Heart right ventricle (tissue), 16 donors: ENCODE measurements around the gene CDC37. TPM values are rescaled to one million over a fixed set of nuclear protein-coding genes. Genes with fewer than 3 reads are reported as not detected.

Source experiments
- ATAC-seq, 8 donors: fragments of 200-7000 bp; cut with Tn5 transposase; one replicate each; pipeline ENCODE4 v1.9.1; 2020; ENCODE audit warnings: mild to moderate bottlenecking in 8 of 8, moderate library complexity in 8 of 8, moderate number of reproducible peaks in 1 of 8
- DNase-seq, 2 donors: peaks; one replicate each; pipeline ENCODE4 v3.0.0-alpha.2; 2020
- H3K27ac ChIP-seq, 10 donors: fragments of 200-600 bp; sonication (generic) in 2 of 10; one replicate each; pipeline versions ENCODE4 v1.5.0 to v1.8.0; 2020 to 2022; ENCODE audit warnings: mild to moderate bottlenecking in 3 of 10
- H3K27me3 ChIP-seq, 7 donors: fragments of 200-600 bp; one replicate each; pipeline ENCODE4 v1.8.0; 2021 to 2022; ENCODE audit warnings: mild to moderate bottlenecking in 2 of 7
- H3K36me3 ChIP-seq, 9 donors: fragments of 200-600 bp; sonication (generic) in 1 of 9; one replicate each; pipeline versions ENCODE4 v1.5.0 to v1.8.0; 2020 to 2022; ENCODE audit warnings: mild to moderate bottlenecking in 2 of 9
- H3K4me1 ChIP-seq, 9 donors: fragments of 200-600 bp; sonication (generic) in 1 of 9; one replicate each; pipeline versions ENCODE4 v1.5.0 to v1.8.0; 2020 to 2022; ENCODE audit warnings: mild to moderate bottlenecking in 4 of 9
- H3K4me3 ChIP-seq, 10 donors: fragments of 200-600 bp; sonication (generic) in 2 of 10; one replicate each; pipeline versions ENCODE4 v1.5.0 to v1.8.0; 2020 to 2022; ENCODE audit warnings: mild to moderate bottlenecking in 7 of 10, moderate library complexity in 2 of 10
- H3K9me3 ChIP-seq, 11 donors: fragments of 200-600 bp in 10 of 11; sonication (generic) in 2 of 11; one replicate each; pipeline versions ENCODE4 v1.5.0 to v1.8.0; 2013 to 2022; ENCODE audit warnings: mild to moderate bottlenecking in 2 of 11, control low read depth in 1 of 11, moderate library complexity in 1 of 11
- CTCF ChIP-seq, 9 donors: fragments of 200-600 bp; sonication (generic) in 2 of 9; IDR thresholded peaks; one replicate each; pipeline versions ENCODE4 v1.5.0 to v1.8.0; 2021 to 2022; ENCODE audit warnings: antibody characterized with exemption in 9 of 9, mild to moderate bottlenecking in 5 of 9, moderate library complexity in 1 of 9
- WGBS, 2 donors: extraction: QIAGEN DNeasy Blood & Tissue Kit; methylation state at CpG; one replicate each; pipeline ENCODE4 v1.1.7; 2013; ENCODE audit warnings: inconsistent platforms in 1 of 2; 5-methylcytosine and 5-hydroxymethylcytosine counted together
- intact Hi-C, 10 donors: fragments of 100-400 bp; cut with DNase I; formaldehyde crosslinking; loops; one replicate each; pipeline versions ENCODE4 v1.11.1 to v1.14.2; 2022
- polyA plus RNA-seq, 2 donors: library from polyadenylated mRNA; stranded (reverse); fragments of 200-250 nt; gene quantifications; one replicate each; pipeline ENCODE4 v1.2.3, GENCODE V29; 2013
- total RNA-seq, 10 donors: library from RNA; stranded (reverse); fragmentation: NEBNext Ultra II Directional in 3 of 10; extraction: Animal tissue kit (Norgen Biotek cat#: 25700) in 3 of 10; gene quantifications; one replicate each; pipeline versions ENCODE4 v1.2.1 to v1.2.4, GENCODE V29; 2021 to 2023
- donor health status: Arrhythmogenic right ventricular cardiomyopathy.
- donor health status: ischemic (EF 13 %, LVEDD 7.1; RV severe dilation, severe dysfunction).
- donor health status: healthy with polysubstance abuse.
- donor health status: DM: no; HTN: yes; CAD: no.
- donor health status: DM: no; HTN: no; CAD: no.
- donor health status: ischemic (EF 25% LVEDD 6.9; RV normal size, moderate dysfunction).
- donor health status: ischemic (EF 25% LVEDD 5.7; RV mildly dilated, moderate dysfunction).
- donor health status: healthy.
- donor health status: DM: yes; HTN: yes; CAD: no.
- donor health status: Ischemic cardiomyopathy.
- donor health status: ischemic (EF 35%, LVEDD 5.7; RV mildly dilated, moderate dysfunction).
- donor health status: nonischemic (EF 11% LVEDD 7.7; RV severe dilation, severe dysfunction).
- donor health status: DM: yes; HTN: yes; CAD: no.
- donor health status: PGD.
- donor health status: ischemic (EF 29% LVEDD 5.4; RV normal size, mild dysfunction).
- donor health status: nonischemic (EF 23%, LVEDD 6.1; RV moderate dilation, normal function).

Gene CDC37
- total and polyA plus RNA-seq, 12 donors, result 106 to 422 (median 129) TPM

- Histone ChIP-seq H3K27ac (no peak overlapping the region), H3K4me3 (no peak overlapping the region), H3K36me3 (peaks cover 7 to 100% (median 62%) of the 10 kb centered on the region in 9 donors), H3K4me1 (no peaks in the 10 kb centered on the region), H3K27me3 (no peaks in the 10 kb centered on the region), H3K9me3 (no peaks in the 10 kb centered on the region)
- no peak for TF ChIP-seq CTCF (IDR thresholded peaks at IDR 0.05)
- DNase-seq, result no peak
- no peak for ATAC-seq
- intact Hi-C loops, result no loop called here
- 93 to 95% methylated on average over 18 of the region's 18 CpGs for WGBS, 2 donors
Observed at GRCh38 chr19:10362259-10362658, 41.1 kb downstream of the CDC37 start.

GRCh38 chr19:10361569-10362011, 41.8 kb downstream of the CDC37 start:
- intact Hi-C loops, result no loop called here
- Histone ChIP-seq H3K9me3 (no peaks in the 10 kb centered on the region), H3K4me3 (no peak overlapping the region), H3K36me3 (peaks cover 5 to 100% (median 63%) of the 10 kb centered on the region in 9 donors), H3K4me1 (no peaks in the 10 kb centered on the region), H3K27ac (no peak overlapping the region), H3K27me3 (no peaks in the 10 kb centered on the region)
- TF ChIP-seq CTCF (IDR thresholded peaks at IDR 0.05), result no peak
- WGBS, 2 donors, result 86 to 89% methylated on average over 11 to 16 of the region's 16 CpGs
- DNase-seq (no peak), ATAC-seq (no peak)

- ATAC-seq (no peak), DNase-seq (no peak)
- Histone ChIP-seq H3K9me3 (no peaks in the 10 kb centered on the region), H3K27me3 (no peaks in the 10 kb centered on the region), H3K4me1 (peaks cover 0 to 20% (median 13%) of the 10 kb centered on the region in 9 donors), H3K36me3 (peaks cover 0 to 100% (median 47%) of the 10 kb centered on the region in 9 donors), H3K27ac (no peak overlapping the region), H3K4me3 (no peak overlapping the region)
- no peak for TF ChIP-seq CTCF (IDR thresholded peaks at IDR 0.05)
- WGBS, 2 donors, result 97% methylated on average over 12 of the region's 12 CpGs
- intact Hi-C loops, result no loop called here
Observed at GRCh38 chr19:10356431-10356830, 46.9 kb downstream of the CDC37 start.

- peaks cover 0 to 97% (median 44%) of the 10 kb centered on the region in 9 donors for H3K36me3 ChIP-seq
- DNase-seq (peak; percentile 85 to 86), ATAC-seq (peak; percentile 61 to 88 (median 86))
- 56 to 62% methylated on average over 32 of the region's 32 CpGs for WGBS, 2 donors
- peaks cover 0 to 20% (median 13%) of the 10 kb centered on the region in 9 donors for H3K4me1 ChIP-seq
- no peaks in the 10 kb centered on the region for H3K9me3 ChIP-seq
- H3K27ac ChIP-seq, result peak overlapping the region in 9 of 10 donors; percentile 68 to 90 (median 83)
- no peak for TF ChIP-seq CTCF (IDR thresholded peaks at IDR 0.05)
- H3K4me3 ChIP-seq, result peak overlapping the region in 9 of 10 donors; percentile 22 to 49 (median 43)
- no peaks in the 10 kb centered on the region for H3K27me3 ChIP-seq
- intact Hi-C loops, result loop anchor here in 1 of 10 donors (2.0 kb wide), 1 partner anchor 19 kb away; no protein-coding TSS in a partner anchor
Observed at GRCh38 chr19:10353793-10354391, 49.5 kb downstream of the CDC37 start.
